ENCODE measurements around the gene RGS17.
"Not testable (repeated sequence)": the region's sequence is repeated elsewhere in the genome, so short reads cannot be mapped to it uniquely, and the experiment has no call there.

Gene RGS17, protein sequence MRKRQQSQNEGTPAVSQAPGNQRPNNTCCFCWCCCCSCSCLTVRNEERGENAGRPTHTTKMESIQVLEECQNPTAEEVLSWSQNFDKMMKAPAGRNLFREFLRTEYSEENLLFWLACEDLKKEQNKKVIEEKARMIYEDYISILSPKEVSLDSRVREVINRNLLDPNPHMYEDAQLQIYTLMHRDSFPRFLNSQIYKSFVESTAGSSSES

DNA sequence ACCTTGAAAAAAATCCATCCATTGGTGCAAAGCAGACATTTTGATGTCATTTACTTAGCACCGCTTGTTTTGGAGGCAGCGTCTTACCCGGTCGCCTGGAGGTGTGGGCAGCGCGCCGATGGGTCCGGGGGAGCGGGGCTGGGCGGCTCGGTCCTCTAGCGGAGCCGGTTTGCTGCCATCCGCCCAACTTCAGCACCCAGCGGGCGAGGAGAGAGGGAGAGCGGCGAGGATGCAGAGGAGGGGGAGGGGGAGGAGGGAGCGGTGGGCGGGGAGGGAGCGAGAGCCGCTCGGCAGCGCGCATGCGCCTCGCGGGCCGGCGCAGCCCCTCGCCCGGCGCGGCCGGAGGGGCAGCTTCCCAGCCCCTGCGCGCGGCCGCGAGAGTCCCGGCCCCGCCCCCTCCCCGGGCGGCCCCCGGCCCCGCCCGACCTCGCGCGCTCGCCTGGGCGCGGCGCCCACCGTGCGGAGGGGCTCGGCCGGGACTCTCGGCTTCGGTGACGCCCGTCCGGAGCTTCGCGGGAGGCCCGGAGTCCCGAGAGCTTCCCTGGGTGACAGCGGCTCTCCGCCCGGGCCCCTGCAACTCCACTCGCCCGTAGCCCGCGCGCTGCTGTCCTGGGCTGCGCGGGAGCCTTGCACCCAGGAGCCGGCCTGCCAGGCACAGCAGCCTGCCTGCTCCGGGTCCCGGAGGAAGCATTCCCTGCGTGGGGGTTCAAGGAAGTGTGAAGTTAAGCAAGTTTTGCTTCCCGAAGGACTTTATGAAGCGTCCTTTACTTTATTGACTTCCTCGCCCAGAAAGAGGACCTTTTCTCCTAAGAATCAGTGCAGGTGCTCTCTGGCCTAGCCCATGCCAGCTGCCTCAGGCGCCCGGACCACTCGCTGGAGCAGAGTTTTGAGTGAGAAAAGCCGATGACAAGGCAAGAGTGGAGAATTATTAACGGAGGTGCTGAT lies at the start of gene RGS17:
RGS17 (minus strand) TSS at position 246 of the 945 bp plus-strand sequence. CDS start 87,264 bp downstream, outside the sequence.
- DNase-seq (ENCODE audit: low spot score), result no peak

DNA sequence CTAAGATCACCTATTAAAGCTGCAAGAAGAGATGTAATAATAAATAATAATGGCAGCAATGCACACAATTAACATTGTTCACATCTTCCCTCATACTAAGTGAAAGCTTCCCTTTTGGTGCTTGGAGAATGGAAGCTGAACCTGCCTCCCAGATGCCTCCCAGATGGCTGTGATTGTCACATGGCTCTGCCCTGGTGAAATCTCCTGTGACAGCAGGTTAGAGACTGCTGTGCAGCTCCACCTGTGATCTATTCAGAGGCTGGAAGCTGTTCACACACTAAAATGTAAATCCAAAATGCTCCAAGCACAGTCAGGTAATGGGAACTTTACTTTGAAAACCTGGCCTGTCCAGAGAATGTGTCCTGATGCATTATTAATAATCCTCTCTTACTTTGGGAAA lies 41.7 kb upstream of the RGS17 start:
- DNase-seq (ENCODE audit: low spot score), result no peak

DNA sequence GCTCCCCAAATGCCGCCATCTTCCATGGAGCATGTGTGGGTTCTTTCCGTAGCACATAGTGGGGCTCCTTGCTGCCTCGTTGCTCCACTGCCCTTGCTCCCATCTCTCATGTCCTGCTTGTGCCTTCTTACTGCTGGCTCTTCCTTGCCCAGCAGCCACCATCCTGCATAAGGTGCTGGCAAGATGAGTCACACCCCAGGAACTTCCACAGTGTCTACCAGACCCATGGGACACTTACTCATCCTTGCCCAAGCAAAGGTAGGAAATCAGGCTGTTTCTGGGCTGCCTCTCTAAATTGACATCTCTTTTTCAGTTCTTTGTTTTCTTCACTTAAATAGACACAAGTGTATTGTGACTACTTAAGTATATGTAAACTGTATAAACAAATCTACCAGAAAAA lies 39.4 kb upstream of the RGS17 start:
- DNase-seq (ENCODE audit: low spot score), result no peak

DNA sequence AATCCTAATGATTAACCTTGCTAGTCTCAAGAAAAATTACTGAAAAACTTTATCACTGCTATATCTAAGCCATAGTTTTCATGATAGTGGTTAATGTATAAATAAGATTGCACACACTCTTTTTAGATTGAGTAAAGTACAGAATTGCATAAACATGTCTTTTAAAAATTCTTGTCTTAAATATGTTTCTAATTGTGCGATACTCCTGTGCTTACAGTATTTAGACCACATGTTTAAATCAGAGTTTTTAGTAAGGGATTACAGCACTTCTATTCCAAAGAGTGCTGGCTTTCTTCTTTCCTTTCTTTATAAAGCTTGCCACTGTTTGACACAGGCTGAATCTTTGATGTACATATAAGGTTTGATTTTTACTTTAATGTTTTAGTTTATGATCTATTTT lies 36.8 kb upstream of the RGS17 start:
- DNase-seq (ENCODE audit: low spot score), result no peak

DNA sequence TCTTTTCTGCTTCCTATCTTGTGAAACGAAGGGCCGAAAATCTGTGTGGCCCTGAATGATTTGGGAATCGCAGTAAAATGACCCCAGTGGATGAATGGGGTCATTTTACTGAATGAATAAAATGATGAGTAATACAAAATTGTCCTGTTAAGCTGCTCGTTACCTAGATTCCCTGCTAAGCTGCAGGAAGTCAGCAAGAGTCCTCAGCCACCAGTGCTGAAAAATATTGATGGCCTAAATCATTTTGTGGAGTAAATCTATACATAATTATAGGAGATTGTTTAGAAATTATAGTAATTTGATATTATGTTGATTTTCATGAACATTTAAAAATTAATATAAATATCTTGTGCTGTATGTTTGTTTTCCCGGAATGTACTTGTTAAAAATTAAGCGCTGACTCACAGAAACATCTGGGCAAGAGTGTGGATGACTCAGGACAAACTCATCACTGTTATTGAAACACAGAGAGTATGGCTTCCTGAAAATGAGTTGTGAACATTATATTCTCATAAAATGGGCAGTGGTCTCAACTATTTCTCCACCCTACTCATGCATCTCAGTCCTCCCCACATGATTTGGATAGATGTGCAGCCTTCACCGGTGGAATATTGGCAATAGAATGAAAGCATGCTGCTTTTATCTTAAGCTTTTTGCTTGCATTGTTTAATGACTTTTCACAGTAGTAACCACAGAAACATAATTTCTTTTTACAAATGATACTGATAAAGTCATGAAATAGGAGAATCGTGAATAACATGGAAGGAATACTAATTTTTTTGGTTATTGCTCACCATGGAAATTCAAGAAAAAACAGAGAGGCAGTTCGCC lies 36.2 kb upstream of the RGS17 start:
- DNase-seq (ENCODE audit: low spot score), result no peak

DNA sequence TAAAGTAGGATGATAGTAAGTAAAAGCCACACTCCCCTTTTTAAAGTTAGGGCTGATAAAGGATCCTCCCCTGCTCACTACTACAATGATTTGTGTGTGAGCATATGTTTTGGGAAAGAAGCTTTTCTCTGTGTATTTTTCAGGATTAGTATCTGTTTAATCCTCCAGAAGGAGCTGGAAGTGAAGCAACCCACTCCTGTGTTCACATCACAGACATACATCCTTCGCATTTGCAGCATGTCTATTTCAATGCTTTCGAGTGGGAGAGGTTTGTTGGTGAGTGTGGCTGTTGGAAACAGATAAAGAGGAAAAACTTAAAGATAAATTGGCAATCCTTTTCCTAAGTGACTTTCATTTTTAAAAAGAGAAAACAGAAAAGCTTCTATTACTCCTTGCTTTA lies 31.6 kb upstream of the RGS17 start:
- no peak for DNase-seq (ENCODE audit: low spot score)

DNA sequence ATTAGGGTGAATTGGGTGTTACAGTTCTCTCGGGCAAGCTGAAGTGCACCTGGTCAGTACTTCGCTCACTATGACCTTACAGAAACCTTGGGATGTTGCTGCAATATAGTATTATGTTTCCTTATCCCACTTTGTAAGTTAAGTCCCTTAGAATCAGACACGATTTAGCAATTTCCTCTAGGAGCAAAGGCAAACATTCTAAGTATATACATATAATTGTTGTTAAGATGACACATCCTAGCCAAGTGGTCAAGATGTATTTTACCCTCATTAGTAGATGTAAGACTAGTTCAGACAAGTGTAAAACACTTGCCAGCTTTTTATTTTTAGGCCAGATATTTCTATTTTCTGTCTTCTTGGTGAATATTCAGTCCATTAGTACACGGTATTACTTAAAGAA lies 31.1 kb upstream of the RGS17 start:
- DNase-seq (ENCODE audit: low spot score), result no peak

DNA sequence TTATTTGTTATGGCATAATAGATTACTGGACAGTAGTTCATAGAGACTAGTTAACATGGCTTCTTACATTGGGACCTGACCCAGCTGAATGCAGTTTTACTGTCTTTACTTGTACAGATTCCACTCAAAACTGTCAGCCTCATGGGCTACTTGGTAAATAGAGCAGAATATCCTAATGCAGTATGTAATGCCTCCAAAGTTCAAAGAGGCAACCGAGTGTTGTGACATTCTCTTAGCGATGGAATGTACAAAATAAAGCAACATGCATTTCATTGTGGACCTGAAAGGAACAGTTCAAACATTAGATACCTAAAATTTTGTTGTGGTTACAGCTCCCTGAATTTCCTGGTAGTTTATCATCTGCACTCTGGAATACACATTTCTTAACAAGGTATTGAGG lies 29.1 kb upstream of the RGS17 start:
- no peak for DNase-seq (ENCODE audit: low spot score)

DNA sequence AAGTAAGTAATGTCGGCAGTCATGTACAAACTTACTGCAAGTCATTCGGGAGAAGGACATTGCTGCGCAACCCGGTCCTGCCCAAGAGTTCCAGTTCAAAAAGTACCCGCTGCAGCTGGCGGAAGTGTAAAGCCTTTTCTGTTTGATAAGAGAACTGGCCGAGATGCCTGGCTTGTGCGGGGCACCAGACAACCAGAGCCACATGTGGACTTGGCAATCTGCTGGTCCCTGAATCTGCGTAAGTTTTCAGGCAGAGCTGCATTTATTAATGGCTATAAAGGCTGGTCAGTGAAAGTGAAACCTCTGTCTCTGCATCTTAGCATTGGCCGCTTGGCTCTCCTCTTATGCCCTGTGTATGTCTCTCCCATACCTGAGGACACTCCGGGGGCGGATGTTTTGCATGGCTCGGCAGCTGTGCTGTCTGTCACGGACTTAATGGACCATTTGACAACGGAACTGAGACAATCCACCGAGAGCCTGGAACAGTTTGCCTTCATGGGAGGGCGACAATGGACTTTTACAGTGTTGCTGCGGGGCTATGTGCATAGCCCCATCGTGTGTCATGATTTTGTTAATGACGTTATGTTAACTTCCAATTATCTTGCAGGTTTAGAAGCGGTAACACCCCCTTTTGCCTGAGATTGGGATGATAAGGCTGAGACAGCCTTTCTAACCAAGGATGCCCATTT lies 19.8 kb upstream of the RGS17 start:
- DNase-seq (ENCODE audit: low spot score), result no peak

DNA sequence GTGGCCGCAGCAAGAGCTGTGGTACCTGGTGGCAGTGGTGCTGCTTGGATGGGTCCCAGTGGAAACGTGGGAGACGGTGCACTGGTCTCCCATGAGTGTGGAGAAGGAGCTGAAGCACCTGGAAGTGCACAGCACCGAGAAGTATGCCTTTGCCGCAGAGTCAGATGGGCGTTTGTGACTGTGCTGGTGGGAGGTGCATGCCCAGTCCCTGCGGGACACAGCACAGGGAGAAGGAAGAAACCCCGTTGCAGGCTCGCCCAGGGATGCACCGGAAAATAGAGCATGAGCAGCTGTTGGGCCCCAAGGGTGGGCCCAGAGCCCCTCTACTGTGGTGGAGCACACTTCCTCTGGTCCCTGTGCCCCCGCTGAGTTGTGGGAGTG lies 19.3 kb upstream of the RGS17 start:
- DNase-seq (ENCODE audit: low spot score), result no peak

DNA sequence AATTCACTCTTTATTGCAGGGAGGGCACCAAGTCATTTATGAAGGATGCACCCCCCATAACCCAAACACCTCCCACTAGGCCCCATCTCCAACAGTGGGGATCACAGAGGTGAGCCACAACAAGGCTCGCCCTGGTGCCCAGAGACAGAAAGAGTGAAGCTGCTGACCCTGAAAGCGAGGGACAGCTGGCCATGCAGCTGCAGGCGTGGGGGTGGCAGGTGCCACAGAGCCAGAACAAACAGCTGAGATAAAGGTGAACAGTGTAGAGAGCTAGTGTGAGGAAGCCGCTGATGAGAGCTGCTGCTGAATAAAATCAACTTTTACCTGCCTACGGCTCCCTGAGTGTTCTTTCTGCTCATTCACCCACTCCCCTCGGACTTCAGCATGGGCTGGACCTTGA lies 18.8 kb upstream of the RGS17 start:
- DNase-seq (ENCODE audit: low spot score), result no peak

DNA sequence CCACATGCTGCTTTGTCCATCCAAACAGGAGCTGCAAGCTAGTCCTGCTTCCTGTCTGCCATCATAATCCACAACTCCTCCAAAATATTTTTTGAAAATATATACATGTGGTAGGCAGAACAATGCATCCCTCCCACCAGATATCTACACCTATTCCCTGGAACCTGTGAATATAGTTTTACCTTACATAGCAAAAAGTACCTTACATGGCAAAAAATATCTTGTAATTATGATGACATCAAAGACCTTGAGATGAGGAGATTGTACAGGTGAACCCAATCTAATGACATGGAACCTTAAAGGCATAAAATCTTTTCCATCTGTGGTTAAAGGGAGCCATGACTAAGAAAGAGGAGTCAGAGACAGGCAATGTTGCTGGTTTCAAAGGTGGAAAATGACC lies 15.3 kb upstream of the RGS17 start:
- DNase-seq (ENCODE audit: low spot score), result no peak

DNA sequence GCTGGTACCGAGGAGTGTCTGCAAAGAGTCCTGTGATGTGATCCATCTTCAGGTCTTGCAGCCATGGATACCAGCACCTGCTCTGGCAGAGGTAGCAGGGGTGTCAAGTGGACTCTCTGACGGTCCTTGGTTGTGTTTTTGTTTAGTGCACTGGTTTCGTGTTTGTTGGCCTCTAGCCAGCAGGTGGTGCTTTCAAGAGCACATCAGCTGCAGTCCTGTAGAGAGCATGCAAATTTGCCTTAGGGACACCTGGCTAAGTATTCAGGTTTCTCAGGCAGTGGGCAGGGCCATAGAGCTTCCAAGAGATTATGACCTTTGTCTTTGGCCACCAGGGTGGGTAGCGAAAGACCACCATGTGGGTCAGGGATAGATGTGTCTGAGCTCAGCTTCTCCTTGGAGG lies 14.5 kb upstream of the RGS17 start:
- DNase-seq (ENCODE audit: low spot score), result no peak

DNA sequence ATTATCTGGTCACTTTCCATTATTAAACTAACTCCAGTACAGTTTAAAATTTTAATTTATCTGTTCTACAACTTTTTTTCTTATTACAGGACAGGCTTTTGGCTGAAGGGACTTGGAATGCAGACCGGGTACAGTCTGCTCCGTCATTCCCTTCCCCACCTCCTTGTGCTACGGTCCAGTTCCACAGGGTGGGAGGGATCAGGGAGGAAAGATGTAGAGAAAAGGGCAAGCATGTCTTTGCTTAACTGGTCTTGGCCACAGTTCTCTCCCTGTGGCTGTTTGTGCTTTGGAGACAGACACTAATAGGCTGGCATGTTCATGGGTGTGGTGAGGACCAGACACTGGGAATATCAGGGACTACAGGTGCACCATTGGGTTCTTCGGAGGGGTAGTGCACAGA lies 12.1 kb upstream of the RGS17 start:
- no peak for DNase-seq (ENCODE audit: low spot score)

DNA sequence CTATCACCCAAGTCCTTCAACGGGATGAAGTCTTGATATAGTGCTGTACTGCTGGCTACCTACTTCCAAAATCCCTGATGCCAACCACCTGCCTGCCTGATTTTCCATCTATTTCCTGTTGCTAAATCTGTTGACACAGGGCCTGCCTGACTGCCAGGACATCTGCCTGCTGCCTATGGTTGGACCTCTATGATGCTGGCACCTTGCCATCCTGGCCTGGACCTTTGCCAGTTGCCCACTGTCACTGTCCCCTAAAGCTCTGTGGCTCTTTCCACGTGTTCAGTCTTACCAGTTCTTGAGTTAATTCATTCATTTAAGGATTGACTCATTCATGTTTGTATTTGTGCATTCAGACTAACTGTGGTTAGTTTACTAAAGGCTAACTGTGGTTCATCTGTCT lies 9.2 kb upstream of the RGS17 start:
- DNase-seq (ENCODE audit: low spot score), result no peak

DNA sequence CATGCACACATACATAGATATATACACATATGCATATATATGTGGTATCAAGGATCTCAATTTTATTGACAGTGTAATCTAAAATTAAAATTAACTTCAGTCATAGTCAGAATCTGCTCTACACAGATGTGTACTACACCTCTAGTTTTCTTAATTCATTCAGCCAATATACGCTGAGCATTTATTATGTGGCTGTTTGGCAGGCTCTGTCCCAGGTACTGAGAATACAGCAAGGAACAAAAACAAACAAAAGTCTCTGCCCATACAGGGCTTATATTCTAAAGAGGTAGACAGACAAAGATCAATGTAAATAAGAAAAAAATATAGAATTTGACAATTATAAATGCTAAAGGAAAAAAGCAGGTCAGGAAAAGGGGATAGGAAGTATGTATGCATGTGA lies 7.8 kb upstream of the RGS17 start:
- no peak for DNase-seq (ENCODE audit: low spot score)

DNA sequence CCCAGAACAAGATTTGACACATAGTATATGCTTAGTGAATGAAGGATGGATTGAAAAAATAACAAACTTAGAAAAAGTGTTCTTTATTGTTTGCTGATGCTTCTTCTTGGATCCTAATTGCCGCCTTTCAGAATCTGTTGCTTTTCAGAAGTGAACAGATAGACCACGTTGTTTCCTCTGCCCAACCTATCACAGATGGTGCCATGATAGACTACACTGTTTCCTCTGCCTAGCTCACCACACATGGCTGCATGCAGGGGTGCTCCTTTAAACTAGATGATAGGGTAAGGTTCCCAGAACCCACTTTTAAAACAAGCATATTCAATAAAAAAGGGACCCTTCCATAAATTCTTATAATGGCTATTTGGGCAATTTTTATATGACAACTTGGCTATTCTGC lies 4.6 kb upstream of the RGS17 start:
- DNase-seq (ENCODE audit: low spot score), result no peak

DNA sequence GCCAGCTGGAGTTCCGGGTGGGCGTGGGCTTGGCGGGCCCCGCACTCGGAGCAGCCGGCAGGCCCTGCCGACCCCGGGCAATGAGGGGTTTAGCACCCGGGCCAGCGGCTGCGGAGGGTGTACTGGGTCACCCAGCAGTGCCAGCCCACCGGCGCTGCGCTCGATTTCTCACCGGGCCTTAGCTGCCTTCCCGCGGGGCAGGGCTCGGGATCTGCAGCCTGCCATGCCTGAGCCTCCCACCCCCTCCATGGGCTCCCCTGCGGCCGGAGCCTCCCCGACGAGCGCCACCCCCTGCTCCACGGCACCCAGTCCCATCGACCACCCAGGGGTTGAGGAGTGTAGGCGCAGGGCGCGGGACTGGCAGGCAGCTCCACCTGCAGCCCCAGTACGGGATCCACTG lies 2.6 kb upstream of the RGS17 start:
- not testable (repeated sequence) for DNase-seq (ENCODE audit: low spot score)

DNA sequence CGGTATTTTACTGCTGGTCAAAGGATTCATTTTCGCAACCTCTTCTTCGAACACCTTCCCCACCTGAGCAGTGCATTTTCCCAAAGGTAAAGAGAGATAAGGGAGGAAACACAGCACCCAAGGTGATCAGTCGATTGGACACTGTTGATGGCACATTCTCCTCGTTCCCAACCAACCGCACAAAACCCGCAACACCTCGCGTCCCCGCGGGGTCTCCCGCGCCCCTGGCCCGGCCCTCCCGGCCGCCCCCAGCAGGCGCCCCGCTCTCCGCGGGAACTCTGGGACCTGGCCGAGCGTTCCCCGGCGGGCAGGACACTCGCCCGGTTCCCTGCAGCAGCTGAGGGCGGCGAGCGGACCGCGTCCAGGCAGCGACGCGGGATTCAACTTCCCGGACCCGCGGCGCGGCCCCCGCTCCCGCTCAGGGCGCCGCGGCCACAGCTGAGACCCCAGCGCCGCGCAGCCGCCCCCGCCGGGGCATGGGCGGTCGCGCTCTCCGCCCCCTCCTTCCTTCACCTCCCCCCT lies 506 bp downstream of the RGS17 start:
- DNase-seq (ENCODE audit: low spot score), result no peak

DNA sequence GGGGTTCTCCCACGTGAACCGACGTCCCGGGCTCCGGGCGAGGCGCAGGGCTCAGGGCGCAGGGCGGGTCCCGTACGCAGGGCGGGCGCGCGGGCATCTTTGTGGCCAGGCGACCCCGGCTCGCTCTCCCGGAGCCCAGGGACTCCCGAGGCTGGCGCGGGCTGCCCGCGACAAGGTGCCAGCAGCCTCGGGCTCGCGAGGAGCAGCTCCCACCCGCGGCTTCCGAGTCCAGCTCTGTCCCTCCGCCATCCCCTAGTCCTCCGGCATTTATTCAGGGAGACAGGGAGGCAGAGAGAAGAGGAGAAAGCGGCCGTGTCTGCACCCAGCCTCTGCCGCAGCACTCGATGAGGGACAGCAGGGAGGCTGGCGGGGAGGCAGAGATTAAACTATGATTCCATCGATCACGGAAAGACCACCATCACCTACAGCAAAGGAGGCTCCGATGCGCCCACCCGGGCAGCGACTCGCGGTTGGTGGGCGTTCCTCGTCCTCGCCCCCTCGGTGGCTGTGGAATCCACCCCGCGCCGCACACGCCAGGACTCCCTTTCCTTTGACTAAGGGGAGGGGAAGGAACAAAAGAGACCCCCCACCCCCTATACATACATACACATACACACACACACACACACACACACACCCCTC lies 1.1 kb downstream of the RGS17 start:
- no peak for DNase-seq (ENCODE audit: low spot score)

DNA sequence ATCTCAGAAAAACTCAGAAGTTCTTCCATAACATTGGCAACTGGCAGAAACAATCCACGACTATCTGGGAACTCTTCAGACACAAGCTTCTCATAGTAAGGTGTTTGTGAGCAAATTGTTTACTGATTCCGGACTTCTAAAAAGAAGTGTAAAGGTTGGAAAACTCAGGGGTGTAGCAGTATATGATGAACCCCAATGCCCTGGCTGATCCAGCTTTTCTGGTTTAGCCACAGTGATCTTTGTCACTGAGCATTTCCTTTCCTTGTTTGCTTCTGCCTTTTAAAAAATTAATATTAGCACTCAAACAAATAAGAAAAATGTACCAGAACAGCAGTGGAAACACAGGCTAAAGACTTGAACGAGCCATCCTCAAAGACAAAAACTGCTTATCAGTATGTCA lies 4.9 kb downstream of the RGS17 start:
- no peak for DNase-seq (ENCODE audit: low spot score)
